AG04450 (cell line): ENCODE measurements around the gene CECR2. TPM values are rescaled to one million over a fixed set of nuclear protein-coding genes. Genes with fewer than 3 reads are reported as not detected.

ENCODE experiments used
- CTCF ChIA-PET: fragments of 300-600, 350-600 bp; formaldehyde crosslinking; extraction: SDS; loops from one replicate; lab custom pipeline; 2022; ENCODE audit warnings: antibody characterized with exemption, inconsistent platforms; lab: Charles Lee
- POLR2A ChIA-PET: fragments of 350-600 bp; formaldehyde crosslinking; extraction: SDS; loops from one replicate; lab custom pipeline; 2021; ENCODE audit warnings: antibody characterized with exemption, inconsistent platforms; lab: Yijun Ruan, JAX
- DNase-seq: peaks from one replicate; pipeline ENCODE4 v3.0.0-alpha.2; 2011; ENCODE audit warnings: low read depth, low spot score
- H3K27ac ChIP-seq: one replicate; pipeline ENCODE4 v1.5.1; 2012; ENCODE audit warnings: low read depth, low read length, control low read depth
- H3K27me3 ChIP-seq: one replicate; pipeline ENCODE4 v1.6.0; 2012; ENCODE audit warnings: low read length; ENCODE audit not compliant: control insufficient read depth, insufficient read depth
- H3K4me3 ChIP-seq: 2 replicates; pipeline ENCODE4 v1.5.1; 2011; ENCODE audit warnings: mild to moderate bottlenecking, low read depth, low read length, control low read depth
- H3K9me3 ChIP-seq: 2 replicates; pipeline ENCODE4 v1.5.1; 2012; ENCODE audit warnings: low read length; ENCODE audit not compliant: control insufficient read depth, insufficient read depth
- CTCF ChIP-seq: IDR thresholded peaks from 2 replicates; pipeline ENCODE4 v1.5.1; 2011; ENCODE audit warnings: low read depth, low read length, control low read depth, inconsistent platforms
- polyA plus RNA-seq: library from polyadenylated mRNA; depleted of rRNA; stranded (reverse); fragments of >200 nt; gene quantifications from 2 replicates; pipeline ENCODE4 v1.2.3, GENCODE V29; 2011

The CECR2 gene
- polyA plus RNA-seq, 1 experiment: not detected

GRCh38 chr22:17566776-17567175, 197.5 kb downstream of the CECR2 start:
- no peak overlapping the region for H3K27ac ChIP-seq
- no peak for TF ChIP-seq CTCF
- no peak for DNase-seq
- POLR2A ChIA-PET: no interaction called here
- no peak overlapping the region for H3K4me3 ChIP-seq
- no peaks in the 10 kb centered on the region for H3K9me3 ChIP-seq
- CTCF ChIA-PET: interaction anchor here (1.3 kb wide), 2 partner anchors 8 to 395 kb away, joined by 3 to 5 read pairs; no protein-coding TSS in a partner anchor
- peaks cover 10% of the 10 kb centered on the region for H3K27me3 ChIP-seq

GRCh38 chr22:17569971-17570511, 200.8 kb downstream of the CECR2 start:
- no peak for DNase-seq
- Histone ChIP-seq H3K27ac (no peak overlapping the region), H3K27me3 (no peaks in the 10 kb centered on the region), H3K9me3 (no peaks in the 10 kb centered on the region), H3K4me3 (no peak overlapping the region)
- no peak for TF ChIP-seq CTCF
- CTCF ChIA-PET: interaction anchor here (2.0 to 2.6 kb wide), 2 partner anchors 12 to 398 kb away, joined by 7 to 20 read pairs; no protein-coding TSS in a partner anchor
- POLR2A ChIA-PET: no interaction called here

- Histone ChIP-seq H3K4me3 (peak overlapping the region; percentile 54), H3K27ac (peak overlapping the region; percentile 61), H3K27me3 (no peaks in the 10 kb centered on the region), H3K9me3 (no peaks in the 10 kb centered on the region)
- no peak for TF ChIP-seq CTCF
- ChIA-PET POLR2A (no interaction called here), CTCF (interaction anchor here (2.0 to 2.6 kb wide), 2 partner anchors 13 to 399 kb away, joined by 7 to 20 read pairs; no protein-coding TSS in a partner anchor)
- DNase-seq: no peak
Measured at GRCh38 chr22:17570851-17571631, 201.8 kb downstream of the CECR2 start.

GRCh38 chr22:17575151-17575550, 205.9 kb downstream of the CECR2 start:
- Histone ChIP-seq H3K27me3 (no peaks in the 10 kb centered on the region), H3K9me3 (no peaks in the 10 kb centered on the region), H3K4me3 (no peak overlapping the region), H3K27ac (no peak overlapping the region)
- DNase-seq: no peak
- ChIA-PET POLR2A (interaction anchor here (0.7 kb wide), 1 partner anchor 20 kb away, joined by 3 read pairs; no protein-coding TSS in a partner anchor), CTCF (interaction anchor here (0.6 kb wide), 1 partner anchor 30 kb away, joined by 4 read pairs; no protein-coding TSS in a partner anchor)
- TF ChIP-seq CTCF: no peak

GRCh38 chr22:17575681-17576080, 206.4 kb downstream of the CECR2 start:
- no peak overlapping the region for H3K4me3 ChIP-seq
- no peaks in the 10 kb centered on the region for H3K27me3 ChIP-seq
- ChIA-PET POLR2A (interaction anchor here (0.7 kb wide), 1 partner anchor 19 kb away, joined by 3 read pairs; no protein-coding TSS in a partner anchor), CTCF (interaction anchor here (0.6 kb wide), 1 partner anchor 31 kb away, joined by 4 read pairs; no protein-coding TSS in a partner anchor)
- DNase-seq: no peak
- H3K27ac ChIP-seq: no peak overlapping the region
- TF ChIP-seq CTCF: no peak
- H3K9me3 ChIP-seq: no peaks in the 10 kb centered on the region
